ENCODE results near the gene LRRC46. TPM values are rescaled to one million over a fixed set of nuclear protein-coding genes. Genes with fewer than 3 reads are reported as not detected.
A peak's percentile ranks its signal among the peaks of the same experiment; 100 is the strongest.

Gene LRRC46
- total RNA-seq, 2 donors from 2014 or later: 0.73 to 0.82 TPM

GRCh38 chr17:47806026-47806912 lies 25.2 kb upstream of the LRRC46 start:
- Histone ChIP-seq H3K27me3 (ENCODE audit: control insufficient read depth, insufficient read depth, low read length, poor library complexity, severe bottlenecking) (peaks cover 2% of the 10 kb centered on the region), H3K36me3 (ENCODE audit: control insufficient read depth, insufficient read depth, low read length) (peaks cover 12% of the 10 kb centered on the region), H3K4me3 (ENCODE audit: low read length) (no peak overlapping the region), H3K9me3 (ENCODE audit: control insufficient read depth, low read length) (no peaks in the 10 kb centered on the region), H3K27ac (ENCODE audit: low read depth, low read length) (no peak overlapping the region), H3K4me1 (ENCODE audit: control insufficient read depth, insufficient read depth, low read length) (no peaks in the 10 kb centered on the region), H3K9ac (ENCODE audit: extremely low read depth, low read length, poor library complexity, severe bottlenecking) (no peak overlapping the region)
- Mint-ChIP-seq H3K9me3 (no peaks in the 10 kb centered on the region), H3K36me3 (ENCODE audit: low read depth) (peaks cover 14% of the 10 kb centered on the region), H3K4me3 (no peak overlapping the region), H3K4me1 (peaks cover 2% of the 10 kb centered on the region), H3K27me3 (ENCODE audit: insufficient read depth) (peaks cover 6% of the 10 kb centered on the region), H3K27ac (no peak overlapping the region)
- 85 to 87% methylated on average over 10 to 16 of the region's 16 CpGs for WGBS, 2 experiments (ENCODE audit: insufficient coverage in 1 of 2, insufficient read length in 1 of 2)
- DNase-seq: peak; percentile 23
- no peak for TF ChIP-seq CTCF (conservative IDR thresholded peaks at IDR 0.05)

- no peak for TF ChIP-seq CTCF (conservative IDR thresholded peaks at IDR 0.05)
- DNase-seq: peak; percentile 35
- H3K27me3 ChIP-seq (ENCODE audit: control insufficient read depth, insufficient read depth, low read length, poor library complexity, severe bottlenecking): no peaks in the 10 kb centered on the region
- no peak overlapping the region for H3K9ac ChIP-seq (ENCODE audit: extremely low read depth, low read length, poor library complexity, severe bottlenecking)
- Mint-ChIP-seq H3K9me3 (no peaks in the 10 kb centered on the region), H3K4me1 (peaks cover 2% of the 10 kb centered on the region), H3K4me3 (no peak overlapping the region), H3K27me3 (ENCODE audit: insufficient read depth) (peaks cover 3% of the 10 kb centered on the region), H3K36me3 (ENCODE audit: low read depth) (peaks cover 14% of the 10 kb centered on the region), H3K27ac (no peak overlapping the region)
- H3K4me1 ChIP-seq (ENCODE audit: control insufficient read depth, insufficient read depth, low read length): no peaks in the 10 kb centered on the region
- no peak overlapping the region for H3K27ac ChIP-seq (ENCODE audit: low read depth, low read length)
- H3K4me3 ChIP-seq (ENCODE audit: low read length): no peak overlapping the region
- no peaks in the 10 kb centered on the region for H3K9me3 ChIP-seq (ENCODE audit: control insufficient read depth, low read length)
- peaks cover 12% of the 10 kb centered on the region for H3K36me3 ChIP-seq (ENCODE audit: control insufficient read depth, insufficient read depth, low read length)
- 94 to 98% methylated on average over 9 of the region's 9 CpGs for WGBS, 2 experiments (ENCODE audit: insufficient coverage in 1 of 2, insufficient read length in 1 of 2)
These were observed 24.6 kb upstream of the LRRC46 start for GRCh38 chr17:47806913-47807255.

GRCh38 chr17:47807421-47807820 lies 24.0 kb upstream of the LRRC46 start:
- Histone ChIP-seq H3K27ac (ENCODE audit: low read depth, low read length) (no peak overlapping the region), H3K9ac (ENCODE audit: extremely low read depth, low read length, poor library complexity, severe bottlenecking) (no peak overlapping the region), H3K4me3 (ENCODE audit: low read length) (no peak overlapping the region), H3K9me3 (ENCODE audit: control insufficient read depth, low read length) (no peaks in the 10 kb centered on the region), H3K27me3 (ENCODE audit: control insufficient read depth, insufficient read depth, low read length, poor library complexity, severe bottlenecking) (no peaks in the 10 kb centered on the region), H3K36me3 (ENCODE audit: control insufficient read depth, insufficient read depth, low read length) (peaks cover 12% of the 10 kb centered on the region), H3K4me1 (ENCODE audit: control insufficient read depth, insufficient read depth, low read length) (no peaks in the 10 kb centered on the region)
- H3K27me3 Mint-ChIP-seq (ENCODE audit: insufficient read depth): peaks cover 3% of the 10 kb centered on the region
- no peaks in the 10 kb centered on the region for H3K9me3 Mint-ChIP-seq
- peaks cover 2% of the 10 kb centered on the region for H3K4me1 Mint-ChIP-seq
- H3K4me3 Mint-ChIP-seq: no peak overlapping the region
- DNase-seq: peak; percentile 38
- no peak for TF ChIP-seq CTCF (conservative IDR thresholded peaks at IDR 0.05)
- no peak overlapping the region for H3K27ac Mint-ChIP-seq
- H3K36me3 Mint-ChIP-seq (ENCODE audit: low read depth): peaks cover 14% of the 10 kb centered on the region
- WGBS, 2 experiments (ENCODE audit: insufficient coverage in 1 of 2, insufficient read length in 1 of 2): 87 to 94% methylated on average over 3 to 10 of the region's 11 CpGs
